ENCODE results near the gene ZSCAN21.
A peak's percentile ranks its signal among the peaks of the same experiment; 100 is the strongest.

The ZSCAN21 gene

GRCh38 chr7:100079024-100079560 is 29.5 kb downstream of the ZSCAN21 start:
- no peak for DNase-seq

GRCh38 chr7:100080907-100081534 is 31.4 kb downstream of the ZSCAN21 start:
- peak; percentile 75 for DNase-seq

DNA sequence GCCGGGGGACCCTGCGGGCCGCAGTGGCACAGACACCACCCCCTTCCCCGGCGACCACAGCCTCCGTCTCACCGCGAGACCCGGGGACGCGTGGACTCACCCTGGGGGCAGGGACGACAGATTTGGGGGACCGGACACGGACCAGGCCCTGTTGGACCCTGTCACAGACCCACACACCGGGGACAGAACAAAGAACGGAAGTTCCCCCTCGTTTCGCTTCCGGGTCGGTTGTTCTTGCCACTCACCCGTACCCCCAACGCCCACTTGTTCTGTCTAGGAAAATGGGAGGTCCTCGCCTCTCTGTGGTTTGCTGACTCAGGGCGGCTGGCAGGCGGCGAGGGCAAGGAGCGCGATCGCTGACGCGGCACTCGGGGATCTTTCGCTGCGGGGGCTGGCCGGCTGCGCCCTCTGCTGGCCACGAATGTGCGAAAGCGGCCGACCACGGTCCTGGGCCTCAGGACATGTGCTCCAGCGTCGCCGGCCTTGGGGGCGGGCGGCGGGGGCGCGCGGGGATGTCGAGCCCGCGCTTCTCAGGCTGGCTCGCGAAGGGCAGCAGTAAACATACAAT is 32.0 kb downstream of the ZSCAN21 start, which contains the start of gene ZNF3:
Gene ZNF3, minus strand, starts transcription at position 189 of the 568 bp plus-strand sequence. CDS start 4,366 bp downstream, outside the sequence.
- peak; percentile 94 for DNase-seq

- DNase-seq = no peak
These were observed 33.4 kb downstream of the ZSCAN21 start for GRCh38 chr7:100082978-100083377.

- DNase-seq = no peak
These were observed 35.9 kb downstream of the ZSCAN21 start for GRCh38 chr7:100085515-100085914.

- DNase-seq = no peak
These were observed 37.6 kb downstream of the ZSCAN21 start for GRCh38 chr7:100087055-100087750.

DNA sequence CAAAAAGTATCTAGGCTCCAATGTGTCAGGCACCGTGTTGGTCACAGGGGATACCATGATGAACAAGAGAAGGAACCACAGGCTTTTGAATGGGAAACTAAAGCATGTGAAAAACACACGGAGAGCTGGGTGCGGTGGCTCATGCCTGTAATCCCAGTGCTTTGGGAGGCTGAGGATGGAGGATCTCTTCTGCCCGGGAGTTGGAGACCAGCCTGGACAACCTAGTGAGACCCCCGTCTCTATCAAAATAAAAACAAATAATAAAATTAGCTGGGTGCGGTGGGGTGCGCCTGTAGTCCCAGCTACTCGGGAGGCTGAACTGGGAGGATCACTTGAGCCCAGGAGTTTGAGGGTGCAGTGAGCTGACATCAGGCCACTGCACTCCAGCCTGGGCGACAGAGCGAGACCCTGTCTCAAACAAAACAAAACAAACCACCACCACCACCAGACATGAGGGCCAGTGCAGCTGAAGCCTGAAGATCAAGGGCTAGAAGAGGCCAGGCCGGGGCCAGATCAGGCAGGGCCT is 38.6 kb downstream of the ZSCAN21 start:
- DNase-seq = no peak

DNA sequence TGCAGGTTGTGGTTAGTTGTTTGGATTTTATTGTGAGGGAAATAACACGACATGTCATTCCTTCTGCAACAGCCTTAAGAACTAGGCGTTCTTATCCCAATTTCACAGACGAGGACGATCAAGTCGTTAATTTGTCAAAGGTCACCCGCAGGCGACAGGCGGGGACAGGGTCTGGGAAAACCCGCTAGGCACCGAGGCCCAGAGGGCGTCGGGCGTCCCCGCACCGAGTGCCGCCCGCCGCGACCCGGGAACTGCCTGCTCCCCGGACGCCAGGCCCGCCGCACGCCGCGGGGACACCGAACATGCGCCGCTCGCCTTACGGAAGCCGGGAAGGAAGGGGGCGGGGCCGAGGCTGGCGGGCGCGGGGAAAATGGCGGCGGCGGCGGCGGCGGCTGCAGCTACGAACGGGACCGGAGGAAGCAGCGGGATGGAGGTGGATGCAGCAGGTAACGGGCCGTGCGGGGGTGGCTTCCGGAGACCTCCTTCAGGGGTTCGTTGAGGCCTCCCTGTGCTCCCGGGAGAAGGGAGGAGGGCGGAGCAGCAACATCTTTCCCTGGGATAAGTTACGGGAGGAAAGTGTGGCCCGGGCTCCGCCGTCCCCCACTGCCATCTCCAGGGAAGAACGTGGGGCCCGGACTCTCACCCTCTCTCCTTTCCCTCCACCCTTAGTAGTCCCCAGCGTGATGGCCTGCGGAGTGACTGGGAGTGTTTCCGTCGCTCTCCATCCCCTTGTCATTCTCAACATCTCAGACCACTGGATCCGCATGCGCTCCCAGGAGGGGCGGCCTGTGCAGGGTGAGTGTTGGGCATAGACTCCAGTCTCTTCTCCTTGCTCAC is 39.3 kb downstream of the ZSCAN21 start, which contains the start of gene COPS6:
Gene COPS6, plus strand, starts transcription at position 349 of the 837 bp plus-strand sequence. Its CDS starts 22 bp downstream, at position 371.
- DNase-seq = peak; percentile 24

DNA sequence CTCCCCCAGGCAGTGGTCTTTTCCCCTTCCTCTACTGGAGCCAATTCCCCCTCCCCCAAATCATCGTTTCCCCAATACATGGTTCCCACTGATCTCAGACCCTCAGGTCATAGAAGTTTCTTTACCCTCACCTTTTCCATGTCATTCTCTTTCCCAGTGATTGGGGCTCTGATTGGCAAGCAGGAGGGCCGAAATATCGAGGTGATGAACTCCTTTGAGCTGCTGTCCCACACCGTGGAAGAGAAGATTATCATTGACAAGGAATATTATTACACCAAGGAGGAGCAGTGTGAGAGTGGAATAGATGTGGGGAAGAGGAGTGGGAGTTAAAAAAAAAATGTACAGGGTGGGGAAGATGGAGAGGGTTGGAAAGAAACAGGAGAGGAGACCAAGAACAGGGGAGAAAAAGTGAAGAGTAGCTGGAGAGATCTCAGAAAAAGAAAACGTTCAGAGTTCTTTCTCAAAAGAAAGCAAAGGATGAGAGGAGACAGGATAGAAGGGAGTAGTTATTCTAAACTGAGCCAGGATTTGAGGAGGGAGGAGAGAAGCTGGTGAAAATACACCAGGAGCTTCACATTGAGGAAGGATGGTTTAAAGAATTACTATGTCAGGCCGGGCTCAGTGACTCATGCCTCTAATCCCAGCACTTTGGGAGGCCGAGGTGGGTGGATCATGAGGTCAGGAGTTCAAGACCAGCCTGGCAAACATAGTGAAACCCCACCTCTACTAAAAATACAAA is 40.1 kb downstream of the ZSCAN21 start:
- DNase-seq = no peak

DNA sequence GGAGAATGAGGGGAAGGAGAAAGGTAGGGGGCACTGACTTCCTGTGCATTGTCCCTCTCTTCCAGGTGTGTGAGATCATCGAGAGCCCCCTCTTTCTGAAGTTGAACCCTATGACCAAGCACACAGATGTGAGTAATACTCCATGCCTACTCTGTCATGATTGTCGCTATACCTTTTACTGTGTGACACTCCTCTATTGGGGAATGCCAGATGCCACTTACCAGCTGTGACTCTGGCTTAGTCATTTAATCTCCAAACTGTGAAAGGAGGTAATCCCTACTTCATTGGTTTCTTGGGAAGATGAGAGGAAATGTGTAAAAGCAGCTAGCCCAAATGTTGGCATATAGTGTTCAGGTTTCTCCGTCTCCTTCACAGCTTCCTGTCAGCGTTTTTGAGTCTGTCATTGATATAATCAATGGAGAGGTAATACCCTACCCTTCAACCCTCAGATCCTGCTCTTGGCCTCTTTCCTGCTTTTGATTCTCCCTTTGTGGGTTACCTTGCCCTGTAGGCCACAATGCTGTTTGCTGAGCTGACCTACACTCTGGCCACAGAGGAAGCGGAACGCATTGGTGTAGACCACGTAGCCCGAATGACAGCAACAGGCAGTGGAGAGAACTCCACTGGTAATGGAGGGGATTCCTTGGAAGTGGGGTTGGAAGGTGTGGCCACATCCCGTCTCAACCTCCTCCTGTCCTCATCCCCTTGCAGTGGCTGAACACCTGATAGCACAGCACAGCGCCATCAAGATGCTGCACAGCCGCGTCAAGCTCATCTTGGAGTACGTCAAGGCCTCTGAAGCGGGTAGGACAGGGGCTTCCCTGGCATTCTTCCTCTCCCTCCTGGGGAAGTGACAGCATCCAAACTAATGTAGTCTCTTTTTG is 41.2 kb downstream of the ZSCAN21 start:
- DNase-seq = no peak

- DNase-seq = no peak
These were observed 42.0 kb downstream of the ZSCAN21 start for GRCh38 chr7:100091411-100092181.

GRCh38 chr7:100093054-100093453 is 43.5 kb downstream of the ZSCAN21 start:
- DNase-seq = no peak

DNA sequence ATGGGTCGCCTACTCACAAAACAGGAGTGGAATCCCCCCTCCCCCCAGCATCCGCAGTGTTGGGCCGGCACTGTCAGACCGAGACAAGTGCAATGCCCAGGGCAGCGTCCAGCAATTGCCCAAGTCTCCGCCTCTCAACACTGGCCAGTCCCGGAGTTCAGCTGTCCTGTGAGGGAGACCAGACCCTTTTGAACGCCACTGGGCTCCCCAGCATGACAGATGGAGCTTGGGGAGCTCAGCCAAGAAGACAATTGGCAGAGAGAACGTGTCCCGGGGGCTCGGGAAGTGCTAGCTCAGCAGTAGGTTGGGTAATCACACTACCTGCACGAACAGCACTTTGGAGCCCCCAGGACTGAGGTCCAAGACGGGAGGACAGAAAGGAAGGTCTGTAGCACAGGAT is 43.9 kb downstream of the ZSCAN21 start:
- no peak for DNase-seq

GRCh38 chr7:100093925-100094486 is 44.4 kb downstream of the ZSCAN21 start:
- no peak for DNase-seq

GRCh38 chr7:100095289-100095688 is 45.7 kb downstream of the ZSCAN21 start:
- DNase-seq = no peak

DNA sequence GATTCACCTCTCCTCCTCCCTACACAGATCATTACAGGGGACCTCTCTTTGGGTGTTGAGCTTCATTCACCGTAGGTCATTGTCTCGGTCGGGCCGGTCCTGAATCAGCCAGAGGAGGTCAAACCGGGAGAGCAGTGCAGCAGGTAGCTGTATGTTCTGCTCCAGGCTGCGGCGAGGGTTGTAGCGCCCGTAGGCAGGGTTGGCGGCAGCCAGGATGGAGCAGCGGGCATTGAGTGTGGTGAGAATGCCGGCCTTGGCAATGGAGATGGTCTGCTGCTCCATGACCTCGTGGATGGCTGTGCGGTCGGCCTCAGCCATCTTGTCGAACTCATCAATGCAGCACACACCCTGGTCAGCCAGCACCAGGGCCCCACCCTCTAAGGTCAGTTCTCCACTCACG is 46.1 kb downstream of the ZSCAN21 start:
- DNase-seq = no peak

DNA sequence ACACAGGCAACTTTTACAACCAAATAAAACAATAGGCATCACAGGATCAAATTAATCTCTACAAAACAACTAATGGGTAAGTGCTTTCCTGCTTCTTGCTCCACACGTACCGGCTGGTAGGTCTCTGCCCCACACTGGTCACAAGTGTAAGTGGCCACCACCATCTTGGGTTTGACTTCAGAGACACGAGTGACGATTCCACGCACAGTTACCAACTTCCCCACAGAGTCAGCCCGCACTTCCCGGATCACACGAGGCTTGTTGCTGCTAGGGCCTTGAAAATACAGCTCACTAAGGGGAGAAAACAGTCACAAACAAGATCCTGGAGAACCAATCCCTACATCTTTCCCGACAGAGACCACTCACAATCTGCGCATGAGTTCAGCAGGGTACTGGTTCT is 49.3 kb downstream of the ZSCAN21 start:
- DNase-seq = no peak

DNA sequence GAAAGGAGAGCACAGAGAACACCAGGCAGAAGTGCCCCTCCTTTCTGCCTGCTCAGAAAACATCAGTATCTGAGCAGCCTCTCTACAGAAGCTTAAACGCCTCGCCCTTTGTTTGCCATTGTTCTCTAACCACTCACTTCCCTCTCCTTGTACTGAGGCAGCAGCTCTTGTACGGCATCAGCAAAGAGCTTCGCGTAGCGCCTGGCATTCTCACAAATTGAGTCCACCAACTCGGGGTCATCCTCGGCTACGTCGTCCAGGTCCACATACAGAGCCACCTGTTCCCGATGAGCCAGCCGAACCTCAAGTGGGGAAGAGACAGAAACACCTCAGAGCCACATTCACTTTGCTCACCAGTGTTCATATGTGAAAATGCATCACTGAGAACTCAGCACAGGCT is 49.9 kb downstream of the ZSCAN21 start:
- DNase-seq = no peak

DNA sequence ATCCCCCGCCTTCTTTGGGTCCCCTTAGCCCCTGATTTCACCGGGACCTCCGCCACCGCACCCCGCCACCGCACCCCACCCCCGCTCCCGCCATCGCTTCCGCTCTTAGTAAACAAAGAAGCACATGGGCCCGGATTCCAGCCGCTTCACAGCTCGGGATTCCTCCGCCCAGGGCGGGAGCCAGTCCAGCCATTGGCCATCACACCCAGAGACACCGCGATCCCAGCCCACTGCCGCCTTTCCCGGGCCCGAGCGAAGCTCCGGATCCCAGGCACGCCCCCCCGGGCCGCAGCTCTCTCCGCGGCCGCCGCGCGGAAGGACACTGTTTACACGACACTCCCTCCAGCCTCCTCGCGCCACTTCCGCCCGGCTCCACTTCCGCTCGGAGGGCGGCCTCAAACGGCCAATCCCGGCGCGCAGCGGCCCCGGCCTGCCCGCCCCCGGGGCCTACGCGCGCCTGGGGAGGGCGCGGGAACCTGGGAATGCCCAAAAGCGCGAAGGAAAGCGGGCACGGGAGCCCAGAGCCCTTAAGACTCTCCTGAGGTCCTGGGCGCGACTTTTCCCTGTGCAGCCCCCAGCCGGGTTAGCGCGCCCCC is 50.9 kb downstream of the ZSCAN21 start:
- peak; percentile 92 for DNase-seq
